KBM-7 (cell line): ENCODE results near the gene SLC25A12.

ENCODE experiments used
- DNase-seq: peaks from one replicate; pipeline ENCODE4 v3.0.0-alpha.2; 2015
- in situ Hi-C: fragments of 300-500 bp; cut with MboI; formaldehyde crosslinking; loops from 2 replicates; pipeline ENCODE4 v1.14.3; 2020; ENCODE audit warnings: low sequenced_read_pairs, low pct_unique_long_range_greater_than_20kb, mixed read lengths

Gene SLC25A12

GRCh38 chr2:171893196-171893823, 734 bp downstream of the SLC25A12 start:
- in situ Hi-C loops = no loop called here
- no peak for DNase-seq

GRCh38 chr2:171889808-171890207, 4.2 kb downstream of the SLC25A12 start:
- in situ Hi-C loops = no loop called here
- DNase-seq = no peak

- in situ Hi-C loops = no loop called here
- no peak for DNase-seq
These were observed 4.7 kb downstream of the SLC25A12 start for GRCh38 chr2:171889333-171889732.

GRCh38 chr2:171883275-171883893, 10.7 kb downstream of the SLC25A12 start:
- in situ Hi-C loops = no loop called here
- DNase-seq = no peak

GRCh38 chr2:171882089-171882769, 11.8 kb downstream of the SLC25A12 start:
- no peak for DNase-seq
- in situ Hi-C loops = no loop called here

- in situ Hi-C loops = no loop called here
- DNase-seq = no peak
These were observed 13.3 kb downstream of the SLC25A12 start for GRCh38 chr2:171880774-171881173.

GRCh38 chr2:171879865-171880264, 14.2 kb downstream of the SLC25A12 start:
- in situ Hi-C loops = no loop called here
- no peak for DNase-seq

GRCh38 chr2:171878481-171878993, 15.5 kb downstream of the SLC25A12 start:
- in situ Hi-C loops = no loop called here
- peak; percentile 14 for DNase-seq

GRCh38 chr2:171874963-171875362, 19.1 kb downstream of the SLC25A12 start:
- in situ Hi-C loops = no loop called here
- no peak for DNase-seq

- in situ Hi-C loops = no loop called here
- no peak for DNase-seq
These were observed 19.5 kb downstream of the SLC25A12 start for GRCh38 chr2:171874517-171874916.

- in situ Hi-C loops = no loop called here
- DNase-seq = peak; percentile 8
These were observed 29.6 kb downstream of the SLC25A12 start for GRCh38 chr2:171864357-171864985.

GRCh38 chr2:171862501-171862900, 31.5 kb downstream of the SLC25A12 start:
- in situ Hi-C loops = no loop called here
- no peak for DNase-seq

- in situ Hi-C loops = no loop called here
These were observed 35.6 kb downstream of the SLC25A12 start for GRCh38 chr2:171858397-171858958.

GRCh38 chr2:171855401-171855800, 38.6 kb downstream of the SLC25A12 start:
- no peak for DNase-seq
- in situ Hi-C loops = no loop called here

More at GRCh38 chr2:171858397-171858958, 35.6 kb downstream of the SLC25A12 start:
- no peak for DNase-seq

- DNase-seq = no peak
- in situ Hi-C loops = no loop called here
These were observed 41.6 kb downstream of the SLC25A12 start for GRCh38 chr2:171852366-171852888.

GRCh38 chr2:171847627-171848026, 46.4 kb downstream of the SLC25A12 start:
- in situ Hi-C loops = no loop called here
- no peak for DNase-seq

GRCh38 chr2:171846894-171847293, 47.1 kb downstream of the SLC25A12 start:
- in situ Hi-C loops = no loop called here
- no peak for DNase-seq

GRCh38 chr2:171841996-171842395, 52.0 kb downstream of the SLC25A12 start:
- in situ Hi-C loops = no loop called here
- no peak for DNase-seq

- DNase-seq = no peak
- in situ Hi-C loops = no loop called here
These were observed 56.3 kb downstream of the SLC25A12 start for GRCh38 chr2:171837736-171838135.
